ENCODE measurements around the gene MED10.

Gene MED10

DNA sequence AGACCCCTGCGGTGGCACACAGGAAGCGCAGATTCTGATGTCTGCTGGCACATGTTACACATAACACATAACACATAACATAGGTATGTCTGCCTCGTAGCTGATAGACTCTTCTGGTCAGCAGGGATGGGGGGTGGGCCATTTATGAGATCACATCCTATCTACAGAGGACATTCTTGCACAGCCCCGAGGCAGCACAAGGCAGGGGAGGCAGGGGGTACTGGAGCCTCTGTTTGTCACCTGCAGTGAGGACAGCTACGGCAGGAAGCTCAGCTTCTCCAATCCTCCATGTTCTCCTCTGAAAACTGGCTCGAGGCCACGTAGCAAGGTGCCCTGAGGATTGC lies 16.7 kb upstream of the MED10 start:
- H3K4me3 ChIP-seq: no peak overlapping the region
- H3K27ac ChIP-seq: no peak overlapping the region
- TF ChIP-seq, protein P1, sequence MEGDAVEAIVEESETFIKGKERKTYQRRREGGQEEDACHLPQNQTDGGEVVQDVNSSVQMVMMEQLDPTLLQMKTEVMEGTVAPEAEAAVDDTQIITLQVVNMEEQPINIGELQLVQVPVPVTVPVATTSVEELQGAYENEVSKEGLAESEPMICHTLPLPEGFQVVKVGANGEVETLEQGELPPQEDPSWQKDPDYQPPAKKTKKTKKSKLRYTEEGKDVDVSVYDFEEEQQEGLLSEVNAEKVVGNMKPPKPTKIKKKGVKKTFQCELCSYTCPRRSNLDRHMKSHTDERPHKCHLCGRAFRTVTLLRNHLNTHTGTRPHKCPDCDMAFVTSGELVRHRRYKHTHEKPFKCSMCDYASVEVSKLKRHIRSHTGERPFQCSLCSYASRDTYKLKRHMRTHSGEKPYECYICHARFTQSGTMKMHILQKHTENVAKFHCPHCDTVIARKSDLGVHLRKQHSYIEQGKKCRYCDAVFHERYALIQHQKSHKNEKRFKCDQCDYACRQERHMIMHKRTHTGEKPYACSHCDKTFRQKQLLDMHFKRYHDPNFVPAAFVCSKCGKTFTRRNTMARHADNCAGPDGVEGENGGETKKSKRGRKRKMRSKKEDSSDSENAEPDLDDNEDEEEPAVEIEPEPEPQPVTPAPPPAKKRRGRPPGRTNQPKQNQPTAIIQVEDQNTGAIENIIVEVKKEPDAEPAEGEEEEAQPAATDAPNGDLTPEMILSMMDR (IDR thresholded peaks at IDR 0.05): no peak
- DNase-seq (ENCODE audit: low spot score): peak; percentile 45

DNA sequence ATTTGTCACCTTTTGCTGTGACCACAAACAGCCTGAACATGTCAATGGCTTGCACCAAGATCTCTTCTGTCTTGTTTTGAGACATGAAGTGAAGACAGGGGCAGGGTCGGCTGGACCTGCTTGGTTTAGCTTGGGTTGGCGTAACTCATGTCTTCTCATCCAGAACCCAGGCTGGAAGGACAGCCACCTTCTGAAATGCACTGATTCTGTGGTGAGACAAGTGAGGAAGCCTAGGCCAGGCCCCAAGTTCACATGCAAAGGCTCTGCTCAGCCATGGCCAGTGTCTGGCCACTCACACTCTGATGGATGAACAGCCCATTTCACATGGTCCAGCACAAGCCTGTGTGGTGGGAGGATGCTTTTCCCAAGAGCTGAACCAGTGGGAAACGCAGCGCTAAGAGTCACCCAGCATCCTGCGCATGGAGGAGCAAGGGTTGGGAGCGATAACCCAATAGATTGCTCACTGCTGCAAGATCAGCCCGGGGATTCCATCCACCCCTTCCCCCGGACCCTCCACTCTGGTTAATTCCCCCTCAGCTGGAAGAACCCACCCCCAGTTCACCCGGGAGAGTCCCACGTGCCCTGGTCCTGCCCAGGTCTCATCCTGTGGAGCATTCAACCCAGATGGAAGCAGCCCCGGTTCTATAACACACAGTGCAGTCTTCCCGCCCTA lies 16.2 kb upstream of the MED10 start:
- TF ChIP-seq, protein P1 (IDR thresholded peaks at IDR 0.05): no peak
- Histone ChIP-seq H3K4me3 (no peak overlapping the region), H3K27ac (no peak overlapping the region)
- DNase-seq (ENCODE audit: low spot score): peak; percentile 54

DNA sequence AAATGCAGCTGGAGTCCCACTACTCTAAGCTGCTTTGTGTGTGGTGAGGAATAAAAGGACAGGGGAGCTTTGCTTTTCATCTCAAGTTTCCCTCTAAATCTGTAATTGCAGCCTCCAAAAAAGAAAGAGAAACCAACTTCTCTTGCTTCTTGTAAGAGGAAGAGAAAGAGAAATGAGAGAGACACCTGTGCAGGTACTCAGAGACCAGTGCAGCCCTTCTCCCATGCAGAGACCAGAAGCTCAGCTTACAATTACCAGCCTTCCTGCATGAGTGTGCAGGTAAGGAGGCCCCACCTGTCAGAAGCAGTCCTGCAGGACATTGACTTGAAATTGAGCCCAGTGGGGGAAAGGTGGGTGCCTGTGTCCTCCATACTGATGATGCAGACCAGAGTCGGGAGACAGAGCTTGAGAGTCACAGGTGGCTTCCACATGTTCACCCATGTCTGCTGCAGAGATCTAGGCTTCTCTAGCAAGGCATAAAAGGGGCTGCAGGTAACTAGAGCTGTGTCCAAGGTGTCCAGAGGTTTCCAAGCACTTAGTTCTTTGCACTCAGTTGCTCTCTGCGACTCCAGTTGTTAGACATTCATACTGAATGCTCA lies 15.3 kb upstream of the MED10 start:
- Histone ChIP-seq H3K4me3 (no peak overlapping the region), H3K27ac (no peak overlapping the region)
- no peak for DNase-seq (ENCODE audit: low spot score)
- TF ChIP-seq, protein P1 (IDR thresholded peaks at IDR 0.05): no peak

DNA sequence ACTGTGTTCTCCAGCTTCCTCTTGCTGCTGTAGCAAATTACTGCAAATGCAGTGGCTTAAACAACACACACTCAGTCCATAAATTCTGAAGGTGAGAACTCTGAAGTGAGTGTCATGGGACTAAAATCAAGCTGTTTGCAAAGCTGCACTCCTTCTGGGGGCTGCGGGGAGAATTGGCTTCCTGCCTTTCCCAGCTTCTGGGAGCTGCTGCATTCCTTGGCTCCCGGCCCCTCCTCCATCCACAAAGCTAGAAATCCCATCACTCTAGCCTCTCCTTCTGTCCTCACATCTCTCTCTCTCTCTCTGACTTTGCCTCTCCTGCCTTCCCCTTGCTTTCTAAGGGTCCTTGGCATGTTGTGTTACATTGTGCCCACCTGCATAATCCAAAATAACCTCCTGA lies 14.2 kb upstream of the MED10 start:
- no peak for DNase-seq (ENCODE audit: low spot score)
- Histone ChIP-seq H3K4me3 (no peak overlapping the region), H3K27ac (no peak overlapping the region)
- TF ChIP-seq, protein P1 (IDR thresholded peaks at IDR 0.05): no peak

DNA sequence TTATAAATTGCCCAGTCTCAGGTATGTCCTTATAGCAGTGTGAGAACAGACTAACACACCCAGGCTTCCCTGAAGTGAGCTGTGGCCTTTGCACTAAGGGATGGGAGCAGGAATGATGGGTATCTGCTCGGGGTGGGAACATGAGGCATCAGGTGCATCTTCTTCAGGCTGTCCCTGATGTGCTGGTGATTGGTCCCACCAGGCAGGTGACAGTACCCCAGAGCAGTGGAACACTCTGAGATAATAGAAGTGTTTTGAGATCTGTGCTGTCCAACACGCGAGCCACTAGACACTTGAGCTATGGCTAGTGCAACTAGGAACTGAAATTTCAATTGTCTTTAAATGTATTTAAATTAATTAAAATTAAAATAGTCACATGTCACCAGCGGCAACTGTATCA lies 12.8 kb upstream of the MED10 start:
- no peak overlapping the region for H3K27ac ChIP-seq
- H3K4me3 ChIP-seq: no peak overlapping the region
- no peak for DNase-seq (ENCODE audit: low spot score)
- TF ChIP-seq, protein P1 (IDR thresholded peaks at IDR 0.05): no peak

DNA sequence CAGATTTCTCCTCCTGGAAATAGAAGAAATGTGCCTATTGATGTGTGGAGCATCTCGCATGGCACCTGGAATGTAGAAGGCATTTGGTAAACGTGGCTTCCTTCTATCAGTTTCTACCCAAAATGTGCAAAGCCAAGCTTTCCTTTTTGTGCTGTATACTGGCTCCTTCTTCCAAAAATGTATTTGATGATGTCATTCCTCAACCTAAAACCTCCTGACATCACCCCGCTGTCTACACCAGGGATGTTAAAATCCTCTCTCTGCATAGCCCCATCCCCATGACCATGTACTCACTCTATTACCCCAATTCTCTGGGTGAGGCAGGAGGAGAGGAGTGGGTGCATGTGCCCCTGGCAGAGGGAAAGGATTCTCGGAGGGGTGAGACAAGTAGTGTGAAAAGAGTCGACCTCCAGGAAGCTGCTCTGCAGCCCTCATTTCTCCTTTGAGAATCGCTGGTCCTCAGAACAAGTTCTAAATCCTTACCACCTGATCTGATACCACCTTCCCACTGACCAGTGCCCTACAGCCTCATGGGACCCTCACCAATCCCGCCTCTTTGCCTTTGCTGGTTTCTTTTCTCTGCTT lies 11.7 kb upstream of the MED10 start:
- no peak overlapping the region for H3K27ac ChIP-seq
- no peak for DNase-seq (ENCODE audit: low spot score)
- TF ChIP-seq, protein P1 (IDR thresholded peaks at IDR 0.05): no peak
- no peak overlapping the region for H3K4me3 ChIP-seq

DNA sequence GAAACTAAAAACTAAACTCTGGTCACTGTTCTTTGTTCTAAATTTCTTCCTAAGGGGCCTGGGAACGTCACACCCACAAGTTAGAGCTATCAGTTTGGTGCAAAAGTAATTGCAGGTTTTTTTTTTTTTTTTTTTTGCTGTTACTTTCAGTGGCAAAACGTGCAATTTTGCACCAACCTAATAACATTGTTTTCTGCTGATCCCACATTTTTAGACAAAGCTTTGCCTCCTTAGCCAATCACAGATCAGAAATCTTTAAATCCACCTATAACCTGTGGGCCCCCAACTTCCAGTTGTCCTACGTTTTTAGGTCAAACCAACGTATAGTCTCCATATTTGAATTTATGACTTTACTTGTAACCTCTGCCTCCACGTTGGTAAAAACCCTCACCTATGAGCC lies 11.1 kb upstream of the MED10 start:
- no peak for DNase-seq (ENCODE audit: low spot score)
- TF ChIP-seq, protein P1 (IDR thresholded peaks at IDR 0.05): no peak
- no peak overlapping the region for H3K4me3 ChIP-seq
- no peak overlapping the region for H3K27ac ChIP-seq
